ENCODE data around the gene BICD1.

- TF ChIP-seq CTCF (IDR thresholded peaks at IDR 0.05) (no peak), EP300 (IDR thresholded peaks at IDR 0.05) (no peak), POLR2A (IDR thresholded peaks at IDR 0.05) (no peak)
Observed at GRCh38 chr12:32395026-32395425, 288.4 kb downstream of the BICD1 start.

Data from ovary (tissue), 3 donors.